Measurements from ENCODE around the gene SEMA5A. TPM values are rescaled to one million over a fixed set of nuclear protein-coding genes. Genes with fewer than 3 reads are reported as not detected.
"Not testable (repeated sequence)": the region's sequence is repeated elsewhere in the genome, so short reads cannot be mapped to it uniquely, and the experiment has no call there.

Gene SEMA5A
- total and polyA plus RNA-seq, 2 donors (not counting 1 experiment from before 2014, with no cell fraction given): not detected

DNA sequence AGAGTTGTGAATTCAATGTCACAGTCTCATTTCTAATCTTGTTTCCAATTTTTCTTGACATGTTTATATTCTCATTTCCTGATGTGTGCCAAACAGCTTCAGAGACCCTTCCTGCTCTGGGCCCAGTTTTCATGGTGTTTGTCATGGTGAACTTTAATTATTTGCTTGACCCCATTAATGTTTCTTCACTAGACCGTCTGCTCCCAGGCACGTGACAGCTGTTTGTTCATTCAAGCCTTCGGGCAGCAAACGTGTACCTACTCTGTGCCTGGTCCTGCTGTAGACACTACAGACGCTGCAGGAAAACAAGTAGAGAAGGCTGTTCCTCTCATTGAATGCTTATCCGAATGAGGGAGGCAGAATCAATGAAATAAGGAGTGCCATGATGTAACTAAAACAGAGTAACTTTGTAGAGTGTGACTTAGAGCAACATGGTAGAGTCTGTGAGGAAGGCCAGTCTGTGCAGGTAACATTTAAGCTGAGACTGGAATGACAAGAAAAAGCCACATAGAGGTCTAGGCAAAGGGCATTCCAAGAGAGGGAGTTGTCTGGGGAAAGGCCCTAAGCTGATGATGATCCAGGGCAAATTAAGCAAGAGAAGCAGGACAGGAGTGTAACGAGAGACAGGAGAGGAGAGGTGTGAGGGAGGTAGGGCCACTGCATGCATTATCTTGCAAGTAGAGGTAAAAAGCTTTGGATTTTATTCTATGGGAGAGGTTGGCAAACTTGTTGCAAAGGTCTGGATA lies 191.4 kb downstream of the SEMA5A start:
- H3K27ac ChIP-seq (ENCODE audit: low read length in 2 of 2): no peak overlapping the region
- no peaks in the 10 kb centered on the region for H3K9me3 ChIP-seq (ENCODE audit: control extremely low read depth in 1 of 3, control insufficient read depth in 2 of 3, insufficient read depth in 1 of 3, low read length in 2 of 3)
- ChIA-PET CTCF (no interaction called here), POLR2A (no interaction called here)
- H3K79me2 ChIP-seq (ENCODE audit: control insufficient read depth, insufficient read depth, low read length): no peaks in the 10 kb centered on the region
- H3K9ac ChIP-seq (ENCODE audit: low read length): no peak overlapping the region
- H3K4me3 ChIP-seq (ENCODE audit: control extremely low read depth in 1 of 5, extremely low read depth in 1 of 5, insufficient read depth in 1 of 5, low read depth in 2 of 5, low read length in 4 of 5): no peak overlapping the region
- ATAC-seq (ENCODE audit: low read depth) (no peak), DNase-seq (no peak)
- no peaks in the 10 kb centered on the region for H3K27me3 Mint-ChIP-seq
- H3K9me3 Mint-ChIP-seq (ENCODE audit: insufficient read depth): peaks cover 1% of the 10 kb centered on the region
- 93% methylated on average over 7 of the region's 7 CpGs for WGBS (ENCODE audit: insufficient coverage)
- no peak overlapping the region for H3K4me3 Mint-ChIP-seq
- no peaks in the 10 kb centered on the region for H3K27me3 ChIP-seq (replicated peaks in 1 of 4; ENCODE audit: control extremely low read depth in 1 of 4, control insufficient read depth in 3 of 4, insufficient read depth in 4 of 4, low read length in 3 of 4)
- H3K4me1 Mint-ChIP-seq: no peaks in the 10 kb centered on the region
- intact Hi-C loops (cut with micrococcal nuclease): no loop called here
- H4K20me1 ChIP-seq (ENCODE audit: control insufficient read depth, insufficient read depth, low read length, poor library complexity, severe bottlenecking): no peaks in the 10 kb centered on the region
- no peak overlapping the region for H3K4me2 ChIP-seq (replicated peaks; ENCODE audit: low read depth, low read length, poor library complexity, severe bottlenecking)
- TF ChIP-seq EZH2 (IDR thresholded peaks at IDR 0.05; ENCODE audit: borderline replicate concordance, insufficient read depth, low read depth, low read length, poor library complexity, severe bottlenecking): no peak
- TF ChIP-seq, protein P1, sequence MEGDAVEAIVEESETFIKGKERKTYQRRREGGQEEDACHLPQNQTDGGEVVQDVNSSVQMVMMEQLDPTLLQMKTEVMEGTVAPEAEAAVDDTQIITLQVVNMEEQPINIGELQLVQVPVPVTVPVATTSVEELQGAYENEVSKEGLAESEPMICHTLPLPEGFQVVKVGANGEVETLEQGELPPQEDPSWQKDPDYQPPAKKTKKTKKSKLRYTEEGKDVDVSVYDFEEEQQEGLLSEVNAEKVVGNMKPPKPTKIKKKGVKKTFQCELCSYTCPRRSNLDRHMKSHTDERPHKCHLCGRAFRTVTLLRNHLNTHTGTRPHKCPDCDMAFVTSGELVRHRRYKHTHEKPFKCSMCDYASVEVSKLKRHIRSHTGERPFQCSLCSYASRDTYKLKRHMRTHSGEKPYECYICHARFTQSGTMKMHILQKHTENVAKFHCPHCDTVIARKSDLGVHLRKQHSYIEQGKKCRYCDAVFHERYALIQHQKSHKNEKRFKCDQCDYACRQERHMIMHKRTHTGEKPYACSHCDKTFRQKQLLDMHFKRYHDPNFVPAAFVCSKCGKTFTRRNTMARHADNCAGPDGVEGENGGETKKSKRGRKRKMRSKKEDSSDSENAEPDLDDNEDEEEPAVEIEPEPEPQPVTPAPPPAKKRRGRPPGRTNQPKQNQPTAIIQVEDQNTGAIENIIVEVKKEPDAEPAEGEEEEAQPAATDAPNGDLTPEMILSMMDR (IDR thresholded peaks at IDR 0.05): no peak
- no peaks in the 10 kb centered on the region for H3K4me1 ChIP-seq (ENCODE audit: control insufficient read depth in 2 of 2, insufficient read depth in 2 of 2, low read length in 2 of 2)
- H3K27ac Mint-ChIP-seq: no peak overlapping the region
- no peak overlapping the region for H2AFZ ChIP-seq (ENCODE audit: insufficient read depth, low read depth, low read length, poor library complexity, severe bottlenecking)
- no peaks in the 10 kb centered on the region for H3K36me3 ChIP-seq (replicated peaks in 1 of 2; ENCODE audit: control extremely low read depth in 1 of 2, control insufficient read depth in 1 of 2, extremely low read depth in 1 of 2, insufficient read depth in 2 of 2, low read length in 1 of 2)

DNA sequence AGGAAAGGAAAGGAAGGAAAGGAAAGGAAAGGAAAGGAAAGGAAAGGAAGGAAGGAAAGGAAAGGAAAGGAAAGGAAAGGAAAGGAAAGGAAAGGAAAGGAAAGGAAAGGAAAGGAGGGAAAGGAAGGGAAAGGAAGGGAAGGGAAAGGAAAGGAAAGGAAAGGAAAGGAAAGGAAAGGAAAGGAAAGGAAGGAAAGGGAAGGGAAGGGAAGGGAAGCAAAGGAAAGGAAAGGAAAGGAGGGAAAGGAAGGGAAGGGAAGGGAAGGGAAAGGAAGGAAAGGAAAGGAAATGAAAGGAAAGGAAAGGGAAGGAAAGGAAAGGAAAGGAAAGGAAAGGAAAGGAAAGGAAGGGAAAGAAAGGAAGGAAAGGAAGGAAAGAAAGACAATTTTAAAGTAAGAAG lies 192.8 kb downstream of the SEMA5A start:
- H3K27me3 ChIP-seq (replicated peaks in 1 of 4; ENCODE audit: control extremely low read depth in 1 of 4, control insufficient read depth in 3 of 4, insufficient read depth in 4 of 4, low read length in 3 of 4); H2AFZ ChIP-seq (ENCODE audit: insufficient read depth, low read depth, low read length, poor library complexity, severe bottlenecking); H3K4me1 Mint-ChIP-seq; H3K4me1 ChIP-seq (ENCODE audit: control insufficient read depth in 2 of 2, insufficient read depth in 2 of 2, low read length in 2 of 2); H3K36me3 ChIP-seq (replicated peaks in 1 of 2; ENCODE audit: control extremely low read depth in 1 of 2, control insufficient read depth in 1 of 2, extremely low read depth in 1 of 2, insufficient read depth in 2 of 2, low read length in 1 of 2); H3K27ac Mint-ChIP-seq; H3K27ac ChIP-seq (ENCODE audit: low read length in 2 of 2); CTCF ChIA-PET; H3K79me2 ChIP-seq (ENCODE audit: control insufficient read depth, insufficient read depth, low read length); ATAC-seq (ENCODE audit: low read depth); DNase-seq; H3K4me2 ChIP-seq (replicated peaks; ENCODE audit: low read depth, low read length, poor library complexity, severe bottlenecking); H3K4me3 Mint-ChIP-seq; H3K4me3 ChIP-seq (ENCODE audit: control extremely low read depth in 1 of 5, extremely low read depth in 1 of 5, insufficient read depth in 1 of 5, low read depth in 2 of 5, low read length in 4 of 5); H3K9ac ChIP-seq (ENCODE audit: low read length); H3K9me3 Mint-ChIP-seq (ENCODE audit: insufficient read depth); POLR2A ChIA-PET; H3K9me3 ChIP-seq (ENCODE audit: control extremely low read depth in 1 of 3, control insufficient read depth in 2 of 3, insufficient read depth in 1 of 3, low read length in 2 of 3); H4K20me1 ChIP-seq (ENCODE audit: control insufficient read depth, insufficient read depth, low read length, poor library complexity, severe bottlenecking); H3K27me3 Mint-ChIP-seq; intact Hi-C loops (cut with micrococcal nuclease): not testable (repeated sequence)

Measured in B cell (primary cell).